K562 (cell line): ENCODE data around the gene CCDC85B. TPM values are rescaled to one million over a fixed set of nuclear protein-coding genes. Genes with fewer than 3 reads are reported as not detected.

Source experiments
- ATF7 ChIP-seq: fragments of 450-650 bp; IDR thresholded peaks from 2 replicates; pipeline ENCODE4 v1.7.1; 2014; ENCODE audit warnings: mild to moderate bottlenecking, moderate library complexity
- BRD9 ChIP-seq: fragments of 450-650 bp; IDR thresholded peaks from 2 replicates; pipeline ENCODE4 v1.6.1; 2018; ENCODE audit warnings: low read depth; ENCODE audit not compliant: partially characterized antibody
- CBFA2T3 ChIP-seq: fragments of 450-650 bp; IDR thresholded peaks from 2 replicates; pipeline ENCODE4 v1.6.1; 2017
- HMGN3 ChIP-seq: IDR thresholded peaks from 2 replicates; pipeline ENCODE4 v1.6.1; 2011; ENCODE audit warnings: borderline replicate concordance, low read depth, mild to moderate bottlenecking, mixed read lengths, low read length; ENCODE audit not compliant: insufficient read length; ENCODE audit errors: extremely low read depth
- HSF4 ChIP-seq: fragments of 250-450 bp; sonication (Bioruptor Pico); IDR thresholded peaks from 2 replicates; pipeline ENCODE4 v2.1.2; 2022; ENCODE audit warnings: mild to moderate bottlenecking, moderate library complexity, borderline replicate concordance
- JUN ChIP-seq, 2 experiments: sonication (generic) in 1 of 2; formaldehyde crosslinking in 1 of 2; IDR thresholded peaks; 2 replicates each; pipeline versions ENCODE4 v1.6.1 to v1.8.0; 2012 to 2022; ENCODE audit warnings: borderline replicate concordance in 2 of 2, mild to moderate bottlenecking in 2 of 2, improper control_type of control experiment in 1 of 2, low read depth in 1 of 2, low read length in 1 of 2, missing genetic modification reagents in 1 of 2
- MTA1 ChIP-seq: fragments of 450-650 bp; IDR thresholded peaks from 2 replicates; pipeline ENCODE4 v1.6.1; 2017; ENCODE audit warnings: borderline replicate concordance
- NCOR1 ChIP-seq: fragments of 450-650 bp; IDR thresholded peaks from 2 replicates; pipeline ENCODE4 v1.6.1; 2016; ENCODE audit warnings: mild to moderate bottlenecking, moderate library complexity
- NEUROD1 ChIP-seq: fragments of 150-350 bp; IDR thresholded peaks from 2 replicates; pipeline ENCODE4 v1.6.1; 2014; ENCODE audit warnings: borderline replicate concordance, low read length, low read depth; ENCODE audit not compliant: partially characterized antibody
- POLR2A ChIP-seq: fragments of 450-650 bp; conservative IDR thresholded peaks from 2 replicates; pipeline ENCODE4 v1.6.1; 2016
- PTBP1 ChIP-seq: fragments of 200-400 bp; formaldehyde crosslinking; IDR thresholded peaks from 2 replicates; pipeline ENCODE4 v1.6.1; 2017; ENCODE audit warnings: low read depth, low read length
- PTTG1 ChIP-seq: fragments of 450-650 bp; IDR thresholded peaks from 2 replicates; pipeline ENCODE4 v1.6.1; 2016; ENCODE audit warnings: low read depth, mild to moderate bottlenecking, missing genetic modification characterization, missing compliant biosample characterization
- SAFB2 ChIP-seq: fragments of 200-400 bp; formaldehyde crosslinking; IDR thresholded peaks from 2 replicates; pipeline ENCODE4 v1.6.1; 2018; ENCODE audit warnings: borderline replicate concordance, low read length, low read depth, moderate library complexity; ENCODE audit not compliant: severe bottlenecking
- SIRT6 ChIP-seq: IDR thresholded peaks from one replicate; pipeline ENCODE4 v1.6.1; 2012; ENCODE audit warnings: low read depth, mild to moderate bottlenecking, control low read depth, inconsistent platforms, low read length, moderate library complexity
- ZBTB17 ChIP-seq: fragments of 450-650 bp; formaldehyde crosslinking; IDR thresholded peaks from 2 replicates; pipeline ENCODE4 v1.4.0; 2020; ENCODE audit warnings: mild to moderate bottlenecking
- ZBTB8A ChIP-seq: fragments of 450-650 bp; IDR thresholded peaks from 2 replicates; pipeline ENCODE4 v1.6.1; 2018; ENCODE audit warnings: mild to moderate bottlenecking, moderate library complexity; ENCODE audit not compliant: partially characterized antibody
- ZC3H4 ChIP-seq: sonication (generic); formaldehyde crosslinking; IDR thresholded peaks from 2 replicates; pipeline ENCODE4 v1.9.0; 2021; ENCODE audit warnings: missing genetic modification reagents, borderline replicate concordance
- ZEB2 ChIP-seq: fragments of 450-650 bp; IDR thresholded peaks from 2 replicates; pipeline ENCODE4 v1.6.1; 2016
- ZFP1 ChIP-seq: fragments of 450-650 bp; formaldehyde crosslinking; IDR thresholded peaks from 2 replicates; pipeline ENCODE4 v1.4.0; 2020; ENCODE audit warnings: mild to moderate bottlenecking, mixed read lengths
- ZFP36 ChIP-seq: fragments of 150-350 bp; IDR thresholded peaks from 2 replicates; pipeline ENCODE4 v1.6.1; 2018; ENCODE audit warnings: low read length, low read depth; ENCODE audit not compliant: partially characterized antibody
- ZKSCAN1 ChIP-seq: fragments of 150-350 bp; IDR thresholded peaks from 2 replicates; pipeline ENCODE4 v1.6.1; 2016; ENCODE audit warnings: low read depth, low read length
- ZNF146 ChIP-seq: IDR thresholded peaks from one replicate; pipeline ENCODE4 v1.6.1; 2018; ENCODE audit warnings: missing compliant biosample characterization; ENCODE audit not compliant: unreplicated experiment
- ZNF175 ChIP-seq: fragments of 200-800 bp; sonication (Bioruptor generic); IDR thresholded peaks from 2 replicates; pipeline ENCODE4 v1.6.1; 2016; ENCODE audit warnings: low read depth, mild to moderate bottlenecking, missing genetic modification characterization, missing compliant biosample characterization
- ZNF184 ChIP-seq: sonication (generic); formaldehyde crosslinking; IDR thresholded peaks from 2 replicates; pipeline ENCODE4 v1.5.0; 2020; ENCODE audit warnings: missing genetic modification reagents
- ZNF253 ChIP-seq: fragments of 250-450 bp; sonication (Bioruptor Pico); conservative IDR thresholded peaks from 2 replicates; pipeline ENCODE4 v1.6.1; 2021; ENCODE audit warnings: mild to moderate bottlenecking
- ZNF584 ChIP-seq: fragments of 200-800 bp; sonication (Bioruptor generic); IDR thresholded peaks from 2 replicates; pipeline ENCODE4 v1.6.1; 2016; ENCODE audit warnings: low read depth, mild to moderate bottlenecking, missing genetic modification characterization, missing compliant biosample characterization
- ZNF778 ChIP-seq: fragments of 450-650 bp; formaldehyde crosslinking; IDR thresholded peaks from 2 replicates; pipeline ENCODE4 v1.4.0; 2020; ENCODE audit warnings: mild to moderate bottlenecking, moderate library complexity
- polyA plus RNA-seq, 8 experiments: library from polyadenylated mRNA; depleted of rRNA in 4 of 8; stranded (reverse) in 5 of 8; unstranded in 3 of 8; fragments of >200 nt; fragmentation: Nextera tagmentation in 2 of 8; fragmentation: Illumina TruSeq in 1 of 8; extraction: Ambion mirVana in 2 of 8; extraction: Trizol in 1 of 8; gene quantifications; 2 replicates each; pipeline versions ENCODE4 v1.2.1 to v1.2.3, GENCODE V29; 2011 to 2014; ENCODE audit warnings: inconsistent platforms in 1 of 8, missing spikeins in 1 of 8
- total RNA-seq, 7 experiments: library from RNA; depleted of rRNA in 6 of 7; stranded (reverse); fragments of >200 nt in 6 of 7; fragmentation: Illumina TruSeq in 2 of 7; extraction: Trizol in 2 of 7; gene quantifications; 2 replicates each; pipeline versions ENCODE4 v1.2.1 to v1.2.3, GENCODE V29; 2011 to 2021; ENCODE audit warnings: low replicate concordance in 1 of 7
- TF ChIP-seq, protein P1 (sequence below): sonication (generic); formaldehyde crosslinking; IDR thresholded peaks from 2 replicates; pipeline ENCODE4 v1.8.0; 2023; ENCODE audit warnings: mild to moderate bottlenecking, missing genetic modification reagents

The CCDC85B gene
- total and polyA plus RNA-seq, 9 of the 15 experiments (the other 6 are each of a cell fraction or from before 2014, with no cell fraction given), result 0.14 to 138 (median 6.2) TPM

- TF ChIP-seq ZNF584 (CRISPR knock-in tag), result no peak
- TF ChIP-seq NEUROD1, result peak; percentile 16
- no peak for TF ChIP-seq ZFP36
- TF ChIP-seq HSF4 (CRISPR knock-in tag), result no peak
- no peak for TF ChIP-seq ZNF253 (CRISPR knock-in tag)
- no peak for TF ChIP-seq ZNF184
- no peak for TF ChIP-seq ZKSCAN1
- TF ChIP-seq PTBP1, result no peak
- TF ChIP-seq JUN (IDR thresholded peaks at IDR 0.05; ENCODE audit: borderline replicate concordance, low read depth, low read length), result peak; percentile 29; the same call in 1 of the 2 replicates
- no peak for TF ChIP-seq JUN (CRISPR knock-in tag; IDR thresholded peaks at IDR 0.05; ENCODE audit: borderline replicate concordance)
- TF ChIP-seq, protein P1, sequence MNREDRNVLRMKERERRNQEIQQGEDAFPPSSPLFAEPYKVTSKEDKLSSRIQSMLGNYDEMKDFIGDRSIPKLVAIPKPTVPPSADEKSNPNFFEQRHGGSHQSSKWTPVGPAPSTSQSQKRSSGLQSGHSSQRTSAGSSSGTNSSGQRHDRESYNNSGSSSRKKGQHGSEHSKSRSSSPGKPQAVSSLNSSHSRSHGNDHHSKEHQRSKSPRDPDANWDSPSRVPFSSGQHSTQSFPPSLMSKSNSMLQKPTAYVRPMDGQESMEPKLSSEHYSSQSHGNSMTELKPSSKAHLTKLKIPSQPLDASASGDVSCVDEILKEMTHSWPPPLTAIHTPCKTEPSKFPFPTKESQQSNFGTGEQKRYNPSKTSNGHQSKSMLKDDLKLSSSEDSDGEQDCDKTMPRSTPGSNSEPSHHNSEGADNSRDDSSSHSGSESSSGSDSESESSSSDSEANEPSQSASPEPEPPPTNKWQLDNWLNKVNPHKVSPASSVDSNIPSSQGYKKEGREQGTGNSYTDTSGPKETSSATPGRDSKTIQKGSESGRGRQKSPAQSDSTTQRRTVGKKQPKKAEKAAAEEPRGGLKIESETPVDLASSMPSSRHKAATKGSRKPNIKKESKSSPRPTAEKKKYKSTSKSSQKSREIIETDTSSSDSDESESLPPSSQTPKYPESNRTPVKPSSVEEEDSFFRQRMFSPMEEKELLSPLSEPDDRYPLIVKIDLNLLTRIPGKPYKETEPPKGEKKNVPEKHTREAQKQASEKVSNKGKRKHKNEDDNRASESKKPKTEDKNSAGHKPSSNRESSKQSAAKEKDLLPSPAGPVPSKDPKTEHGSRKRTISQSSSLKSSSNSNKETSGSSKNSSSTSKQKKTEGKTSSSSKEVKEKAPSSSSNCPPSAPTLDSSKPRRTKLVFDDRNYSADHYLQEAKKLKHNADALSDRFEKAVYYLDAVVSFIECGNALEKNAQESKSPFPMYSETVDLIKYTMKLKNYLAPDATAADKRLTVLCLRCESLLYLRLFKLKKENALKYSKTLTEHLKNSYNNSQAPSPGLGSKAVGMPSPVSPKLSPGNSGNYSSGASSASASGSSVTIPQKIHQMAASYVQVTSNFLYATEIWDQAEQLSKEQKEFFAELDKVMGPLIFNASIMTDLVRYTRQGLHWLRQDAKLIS (CRISPR knock-in tag), result no peak
- TF ChIP-seq POLR2A, result peak; percentile 79
- TF ChIP-seq PTTG1 (tag), result no peak
- TF ChIP-seq ZEB2, result no peak
- TF ChIP-seq ZC3H4 (CRISPR knock-in tag), result no peak
- TF ChIP-seq ZNF778 (CRISPR knock-in tag), result no peak
- TF ChIP-seq ZNF146 (CRISPR knock-in tag), result no peak
- no peak for TF ChIP-seq MTA1
- peak; percentile 58; the same call in 1 of the 2 replicates for TF ChIP-seq ATF7
- TF ChIP-seq NCOR1, result no peak
- no peak for TF ChIP-seq ZBTB8A
- no peak for TF ChIP-seq SAFB2
- no peak for TF ChIP-seq ZNF175 (CRISPR knock-in tag)
- peak; percentile 83 for TF ChIP-seq HMGN3
- TF ChIP-seq BRD9, result no peak
- no peak for TF ChIP-seq SIRT6
- no peak for TF ChIP-seq ZBTB17 (CRISPR knock-in tag)
- TF ChIP-seq ZFP1 (CRISPR knock-in tag), result no peak
- no peak for TF ChIP-seq CBFA2T3
Measured at GRCh38 chr11:65873318-65874156, 16.9 kb upstream of the CCDC85B start (continued).
